ENCODE results near the gene POLR2M.

POLR2M gene

GRCh38 chr15:57675481-57676181 lies 30.9 kb upstream of the POLR2M start:
- Histone ChIP-seq H3K79me2 (ENCODE audit: control insufficient read depth, insufficient read depth, low read length, unreplicated experiment) (no peaks in the 10 kb centered on the region), H2AFZ (ENCODE audit: low read length, unreplicated experiment) (no peak overlapping the region), H3K4me1 (ENCODE audit: control insufficient read depth, insufficient read depth, low read length, unreplicated experiment) (peaks cover 12% of the 10 kb centered on the region), H3K36me3 (ENCODE audit: insufficient read depth, low read length) (no peaks in the 10 kb centered on the region), H3K27ac (ENCODE audit: low read depth, low read length) (no peak overlapping the region), H3K27me3 (ENCODE audit: insufficient read depth, low read length) (no peaks in the 10 kb centered on the region), H3K4me3 (ENCODE audit: low read depth, low read length) (no peak overlapping the region)

- peaks cover 17% of the 10 kb centered on the region for H3K4me1 ChIP-seq (ENCODE audit: control insufficient read depth, insufficient read depth, low read length, unreplicated experiment)
- no peaks in the 10 kb centered on the region for H3K79me2 ChIP-seq (ENCODE audit: control insufficient read depth, insufficient read depth, low read length, unreplicated experiment)
- H3K27me3 ChIP-seq (ENCODE audit: insufficient read depth, low read length) = no peaks in the 10 kb centered on the region
- no peak overlapping the region for H3K27ac ChIP-seq (ENCODE audit: low read depth, low read length)
- H2AFZ ChIP-seq (ENCODE audit: low read length, unreplicated experiment) = no peak overlapping the region
- H3K4me3 ChIP-seq (ENCODE audit: low read depth, low read length) = no peak overlapping the region
- no peaks in the 10 kb centered on the region for H3K36me3 ChIP-seq (ENCODE audit: insufficient read depth, low read length)
Observed at GRCh38 chr15:57676585-57676984, 29.9 kb upstream of the POLR2M start.

GRCh38 chr15:57677204-57677603 lies 29.3 kb upstream of the POLR2M start:
- H2AFZ ChIP-seq (ENCODE audit: low read length, unreplicated experiment) = no peak overlapping the region
- H3K27me3 ChIP-seq (ENCODE audit: insufficient read depth, low read length) = no peaks in the 10 kb centered on the region
- H3K79me2 ChIP-seq (ENCODE audit: control insufficient read depth, insufficient read depth, low read length, unreplicated experiment) = no peaks in the 10 kb centered on the region

GRCh38 chr15:57680021-57680420 lies 26.5 kb upstream of the POLR2M start:
- Histone ChIP-seq H3K79me2 (ENCODE audit: control insufficient read depth, insufficient read depth, low read length, unreplicated experiment) (no peaks in the 10 kb centered on the region), H3K27me3 (ENCODE audit: insufficient read depth, low read length) (no peaks in the 10 kb centered on the region), H2AFZ (ENCODE audit: low read length, unreplicated experiment) (peak overlapping the region; percentile 76), H3K4me1 (ENCODE audit: control insufficient read depth, insufficient read depth, low read length, unreplicated experiment) (peaks cover 17% of the 10 kb centered on the region), H3K4me3 (ENCODE audit: low read depth, low read length) (peak overlapping the region; percentile 68), H3K27ac (ENCODE audit: low read depth, low read length) (peak overlapping the region; percentile 76), H3K36me3 (ENCODE audit: insufficient read depth, low read length) (no peaks in the 10 kb centered on the region)

More at GRCh38 chr15:57677204-57677603, 29.3 kb upstream of the POLR2M start:
- peaks cover 17% of the 10 kb centered on the region for H3K4me1 ChIP-seq (ENCODE audit: control insufficient read depth, insufficient read depth, low read length, unreplicated experiment)
- no peak overlapping the region for H3K4me3 ChIP-seq (ENCODE audit: low read depth, low read length)
- no peak overlapping the region for H3K27ac ChIP-seq (ENCODE audit: low read depth, low read length)
- no peaks in the 10 kb centered on the region for H3K36me3 ChIP-seq (ENCODE audit: insufficient read depth, low read length)

- Histone ChIP-seq H2AFZ (ENCODE audit: low read length, unreplicated experiment) (peak overlapping the region; percentile 76), H3K27ac (ENCODE audit: low read depth, low read length) (no peak overlapping the region), H3K4me1 (ENCODE audit: control insufficient read depth, insufficient read depth, low read length, unreplicated experiment) (peaks cover 17% of the 10 kb centered on the region), H3K36me3 (ENCODE audit: insufficient read depth, low read length) (no peaks in the 10 kb centered on the region), H3K79me2 (ENCODE audit: control insufficient read depth, insufficient read depth, low read length, unreplicated experiment) (no peaks in the 10 kb centered on the region), H3K4me3 (ENCODE audit: low read depth, low read length) (peak overlapping the region; percentile 68; the same call in 1 of the 2 replicates), H3K27me3 (ENCODE audit: insufficient read depth, low read length) (no peaks in the 10 kb centered on the region)
Observed at GRCh38 chr15:57681011-57681410, 25.5 kb upstream of the POLR2M start.

- no peak overlapping the region for H3K4me3 ChIP-seq (ENCODE audit: low read depth, low read length)
- H3K27ac ChIP-seq (ENCODE audit: low read depth, low read length) = no peak overlapping the region
- H3K79me2 ChIP-seq (ENCODE audit: control insufficient read depth, insufficient read depth, low read length, unreplicated experiment) = no peaks in the 10 kb centered on the region
- peaks cover 24% of the 10 kb centered on the region for H3K4me1 ChIP-seq (ENCODE audit: control insufficient read depth, insufficient read depth, low read length, unreplicated experiment)
- no peaks in the 10 kb centered on the region for H3K27me3 ChIP-seq (ENCODE audit: insufficient read depth, low read length)
- H2AFZ ChIP-seq (ENCODE audit: low read length, unreplicated experiment) = no peak overlapping the region
- H3K36me3 ChIP-seq (ENCODE audit: insufficient read depth, low read length) = no peaks in the 10 kb centered on the region
Observed at GRCh38 chr15:57683481-57683880, 23.0 kb upstream of the POLR2M start.

GRCh38 chr15:57684491-57685151 lies 21.9 kb upstream of the POLR2M start:
- Histone ChIP-seq H3K4me3 (ENCODE audit: low read depth, low read length) (no peak overlapping the region), H3K27ac (ENCODE audit: low read depth, low read length) (no peak overlapping the region), H3K36me3 (ENCODE audit: insufficient read depth, low read length) (no peaks in the 10 kb centered on the region), H3K27me3 (ENCODE audit: insufficient read depth, low read length) (no peaks in the 10 kb centered on the region), H3K79me2 (ENCODE audit: control insufficient read depth, insufficient read depth, low read length, unreplicated experiment) (no peaks in the 10 kb centered on the region), H3K4me1 (ENCODE audit: control insufficient read depth, insufficient read depth, low read length, unreplicated experiment) (peaks cover 22% of the 10 kb centered on the region), H2AFZ (ENCODE audit: low read length, unreplicated experiment) (no peak overlapping the region)

GRCh38 chr15:57685306-57686095 lies 21.0 kb upstream of the POLR2M start:
- Histone ChIP-seq H3K27ac (ENCODE audit: low read depth, low read length) (no peak overlapping the region), H3K36me3 (ENCODE audit: insufficient read depth, low read length) (no peaks in the 10 kb centered on the region), H3K79me2 (ENCODE audit: control insufficient read depth, insufficient read depth, low read length, unreplicated experiment) (no peaks in the 10 kb centered on the region), H3K4me1 (ENCODE audit: control insufficient read depth, insufficient read depth, low read length, unreplicated experiment) (peaks cover 13% of the 10 kb centered on the region), H3K27me3 (ENCODE audit: insufficient read depth, low read length) (no peaks in the 10 kb centered on the region), H3K4me3 (ENCODE audit: low read depth, low read length) (0 out of 2 replicates have a peak overlapping the region, but pooled peaks have one; percentile 57), H2AFZ (ENCODE audit: low read length, unreplicated experiment) (peak overlapping the region; percentile 74)

GRCh38 chr15:57686657-57687056 lies 19.9 kb upstream of the POLR2M start:
- H3K36me3 ChIP-seq (ENCODE audit: insufficient read depth, low read length) = no peaks in the 10 kb centered on the region
- peak overlapping the region; percentile 57; the same call in 1 of the 2 replicates for H3K4me3 ChIP-seq (ENCODE audit: low read depth, low read length)
- H3K27me3 ChIP-seq (ENCODE audit: insufficient read depth, low read length) = no peaks in the 10 kb centered on the region
- H2AFZ ChIP-seq (ENCODE audit: low read length, unreplicated experiment) = peak overlapping the region; percentile 74
- H3K4me1 ChIP-seq (ENCODE audit: control insufficient read depth, insufficient read depth, low read length, unreplicated experiment) = peaks cover 17% of the 10 kb centered on the region
- H3K27ac ChIP-seq (ENCODE audit: low read depth, low read length) = no peak overlapping the region
- H3K79me2 ChIP-seq (ENCODE audit: control insufficient read depth, insufficient read depth, low read length, unreplicated experiment) = no peaks in the 10 kb centered on the region

GRCh38 chr15:57690341-57690966 lies 16.1 kb upstream of the POLR2M start:
- Histone ChIP-seq H3K4me3 (ENCODE audit: low read depth, low read length) (no peak overlapping the region), H3K36me3 (ENCODE audit: insufficient read depth, low read length) (no peaks in the 10 kb centered on the region), H3K27ac (ENCODE audit: low read depth, low read length) (no peak overlapping the region), H3K27me3 (ENCODE audit: insufficient read depth, low read length) (no peaks in the 10 kb centered on the region), H3K4me1 (ENCODE audit: control insufficient read depth, insufficient read depth, low read length, unreplicated experiment) (peaks cover 42% of the 10 kb centered on the region), H3K79me2 (ENCODE audit: control insufficient read depth, insufficient read depth, low read length, unreplicated experiment) (no peaks in the 10 kb centered on the region), H2AFZ (ENCODE audit: low read length, unreplicated experiment) (no peak overlapping the region)
